CD14-positive monocyte (primary cell): ENCODE results near the gene LHX4. TPM values are rescaled to one million over a fixed set of nuclear protein-coding genes. Genes with fewer than 3 reads are reported as not detected.

Experiments
- DNase-seq, 3 donors: peaks; one replicate each; pipeline ENCODE4 v3.0.0-alpha.2; 2011 to 2022
- H2AFZ ChIP-seq: 2 replicates; pipeline ENCODE4 v1.6.0; 2012; ENCODE audit warnings: mild to moderate bottlenecking, low read depth, low read length, inconsistent platforms; ENCODE audit not compliant: insufficient read depth, poor library complexity, severe bottlenecking
- H3K27ac ChIP-seq, 2 donors: 1 replicate in 1 of 2; 2 replicates in 1 of 2; pipeline ENCODE4 v1.5.1; 2012 to 2013; ENCODE audit warnings: low read length in 2 of 2, control low read depth in 1 of 2, inconsistent platforms in 1 of 2, low read depth in 1 of 2, mild to moderate bottlenecking in 1 of 2
- H3K27me3 ChIP-seq, 2 donors: one replicate each; pipeline versions ENCODE4 v1.6.0 to v1.6.1; 2011 to 2013; ENCODE audit warnings: low read length in 2 of 2; ENCODE audit not compliant: control insufficient read depth in 2 of 2, insufficient read depth in 2 of 2
- H3K36me3 ChIP-seq, 2 donors: replicated peaks in 1 of 2; 1 replicate in 1 of 2; 2 replicates in 1 of 2; pipeline versions ENCODE4 v1.5.1 to v1.6.1; 2012 to 2013; ENCODE audit warnings: low read length in 2 of 2, control low read depth in 1 of 2, inconsistent platforms in 1 of 2, mild to moderate bottlenecking in 1 of 2; ENCODE audit not compliant: insufficient read depth in 2 of 2, control insufficient read depth in 1 of 2
- H3K4me1 ChIP-seq, 2 donors: 1 replicate in 1 of 2; 2 replicates in 1 of 2; pipeline versions ENCODE4 v1.5.1 to v1.6.1; 2012 to 2013; ENCODE audit warnings: low read length in 2 of 2, control low read depth in 1 of 2, inconsistent platforms in 1 of 2, mild to moderate bottlenecking in 1 of 2, moderate library complexity in 1 of 2; ENCODE audit not compliant: insufficient read depth in 2 of 2, control insufficient read depth in 1 of 2
- H3K4me2 ChIP-seq: replicated peaks from 2 replicates; pipeline ENCODE3; 2012; ENCODE audit warnings: low read length, moderate library complexity, mild to moderate bottlenecking; ENCODE audit not compliant: poor library complexity, severe bottlenecking; ENCODE audit errors: extremely low read depth
- H3K4me3 ChIP-seq, 3 experiments: fragments of 200-600 bp in 1 of 3; sonication (generic) in 1 of 3; replicated peaks in 1 of 3; 1 replicate in 2 of 3; 2 replicates in 1 of 3; pipeline ENCODE4 v1.5.1; 2011 to 2013; ENCODE audit warnings: low read length in 3 of 3, mild to moderate bottlenecking in 3 of 3, control low read depth in 2 of 3, low read depth in 2 of 3, inconsistent platforms in 1 of 3, moderate library complexity in 1 of 3
- H3K79me2 ChIP-seq: 2 replicates; pipeline ENCODE4 v1.6.0; 2012; ENCODE audit warnings: mild to moderate bottlenecking, control low read depth, inconsistent platforms, low read length, moderate library complexity; ENCODE audit not compliant: insufficient read depth
- H3K9ac ChIP-seq: 2 replicates; pipeline ENCODE4 v1.6.0; 2017; ENCODE audit warnings: low read length, mild to moderate bottlenecking; ENCODE audit not compliant: insufficient read depth, poor library complexity, severe bottlenecking
- H3K9me3 ChIP-seq, 2 donors: replicated peaks in 1 of 2; 1 replicate in 1 of 2; 2 replicates in 1 of 2; pipeline versions ENCODE4 v1.5.1 to v1.6.1; 2012 to 2013; ENCODE audit warnings: low read length in 2 of 2, control low read depth in 1 of 2; ENCODE audit not compliant: control insufficient read depth in 1 of 2, insufficient read depth in 1 of 2
- H4K20me1 ChIP-seq: 2 replicates; pipeline ENCODE4 v1.6.0; 2012; ENCODE audit warnings: mild to moderate bottlenecking, low read length, control low read depth, moderate library complexity; ENCODE audit not compliant: insufficient read depth
- H3K27ac Mint-ChIP-seq, 7 donors: one replicate each; pipeline ENCODE4 v1.8.0; 2020; ENCODE audit warnings: mild to moderate bottlenecking in 7 of 7, mixed read lengths in 7 of 7, moderate library complexity in 6 of 7, inconsistent platforms in 2 of 7
- H3K27me3 Mint-ChIP-seq, 3 donors: one replicate each; pipeline ENCODE4 v1.8.0; 2021 to 2022; ENCODE audit warnings: low read depth in 3 of 3, mild to moderate bottlenecking in 3 of 3, mixed read lengths in 3 of 3, moderate library complexity in 3 of 3, inconsistent platforms in 1 of 3
- H3K36me3 Mint-ChIP-seq, 2 donors: one replicate each; pipeline ENCODE4 v1.8.0; 2020; ENCODE audit warnings: mixed read lengths in 2 of 2, inconsistent platforms in 1 of 2, mild to moderate bottlenecking in 1 of 2
- H3K4me1 Mint-ChIP-seq: one replicate; pipeline ENCODE4 v1.8.0; 2020; ENCODE audit warnings: mild to moderate bottlenecking, mixed read lengths
- H3K4me3 Mint-ChIP-seq, 2 donors: one replicate each; pipeline ENCODE4 v1.8.0; 2020; ENCODE audit warnings: mild to moderate bottlenecking in 2 of 2, mixed read lengths in 2 of 2, moderate library complexity in 1 of 2
- H3K9me3 Mint-ChIP-seq, 7 donors: one replicate each; pipeline ENCODE4 v1.8.0; 2020 to 2022; ENCODE audit warnings: mixed read lengths in 7 of 7, mild to moderate bottlenecking in 6 of 7, moderate library complexity in 6 of 7, inconsistent platforms in 2 of 7
- WGBS: methylation state at CpG from one replicate; pipeline ENCODE4 v1.1.5; 2013; ENCODE audit warnings: missing lambda C conversion rate; ENCODE audit not compliant: insufficient coverage; 5-methylcytosine and 5-hydroxymethylcytosine counted together
- intact Hi-C, 2 donors: fragments of 100-400 bp; cut with micrococcal nuclease; formaldehyde crosslinking; loops; one replicate each; pipeline versions ENCODE4 v1.15.0 to v1.15.1; 2023
- polyA plus RNA-seq, 3 donors: library from polyadenylated mRNA; depleted of rRNA in 1 of 3; unstranded in 2 of 3; stranded (reverse) in 1 of 3; fragments of 300-500 nt in 2 of 3; fragments of >200 nt in 1 of 3; fragmentation: Illumina TruSeq in 2 of 3; gene quantifications; 1 replicate in 2 of 3; 2 replicates in 1 of 3; pipeline ENCODE4 v1.2.3, GENCODE V29; 2012 to 2021
- TF ChIP-seq, protein P1 (sequence below): fragments of 200-600 bp; IDR thresholded peaks from one replicate; pipeline ENCODE4 v1.8.0; 2022; ENCODE audit warnings: antibody characterized with exemption, mild to moderate bottlenecking

The LHX4 gene
- polyA plus RNA-seq, 3 donors: not detected

DNA sequence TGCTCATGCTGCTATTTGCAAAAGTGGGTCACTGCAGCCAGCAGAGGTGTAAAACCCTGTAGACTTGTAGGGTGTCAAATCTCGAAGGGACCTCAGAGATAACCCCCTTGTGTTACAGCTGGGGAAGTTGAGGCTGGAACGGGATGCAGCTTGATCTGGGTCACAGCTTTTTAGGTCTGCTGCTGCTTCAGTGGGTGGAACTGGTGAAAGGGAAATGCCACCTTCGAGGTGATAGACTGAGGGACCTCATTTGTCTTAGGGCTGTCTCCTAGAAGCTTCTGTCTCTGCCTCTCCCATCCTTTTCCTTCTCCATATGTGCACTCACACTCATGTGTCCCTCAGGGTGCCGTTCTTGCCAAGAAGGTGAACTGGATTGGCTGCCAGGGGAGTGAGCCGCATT is 40.0 kb upstream of the LHX4 start:
- intact Hi-C loops: no loop called here
- H3K36me3 ChIP-seq: peaks cover 95 to 99% of the 10 kb centered on the region in 2 donors
- peak overlapping the region in 3 of 7 donors; percentile 1 to 37 (median 10) for H3K27ac Mint-ChIP-seq
- TF ChIP-seq, protein P1, sequence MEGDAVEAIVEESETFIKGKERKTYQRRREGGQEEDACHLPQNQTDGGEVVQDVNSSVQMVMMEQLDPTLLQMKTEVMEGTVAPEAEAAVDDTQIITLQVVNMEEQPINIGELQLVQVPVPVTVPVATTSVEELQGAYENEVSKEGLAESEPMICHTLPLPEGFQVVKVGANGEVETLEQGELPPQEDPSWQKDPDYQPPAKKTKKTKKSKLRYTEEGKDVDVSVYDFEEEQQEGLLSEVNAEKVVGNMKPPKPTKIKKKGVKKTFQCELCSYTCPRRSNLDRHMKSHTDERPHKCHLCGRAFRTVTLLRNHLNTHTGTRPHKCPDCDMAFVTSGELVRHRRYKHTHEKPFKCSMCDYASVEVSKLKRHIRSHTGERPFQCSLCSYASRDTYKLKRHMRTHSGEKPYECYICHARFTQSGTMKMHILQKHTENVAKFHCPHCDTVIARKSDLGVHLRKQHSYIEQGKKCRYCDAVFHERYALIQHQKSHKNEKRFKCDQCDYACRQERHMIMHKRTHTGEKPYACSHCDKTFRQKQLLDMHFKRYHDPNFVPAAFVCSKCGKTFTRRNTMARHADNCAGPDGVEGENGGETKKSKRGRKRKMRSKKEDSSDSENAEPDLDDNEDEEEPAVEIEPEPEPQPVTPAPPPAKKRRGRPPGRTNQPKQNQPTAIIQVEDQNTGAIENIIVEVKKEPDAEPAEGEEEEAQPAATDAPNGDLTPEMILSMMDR: no peak
- H3K4me3 Mint-ChIP-seq: no peak overlapping the region
- H3K4me1 Mint-ChIP-seq: peaks cover 4% of the 10 kb centered on the region
- no peaks in the 10 kb centered on the region for H3K9me3 ChIP-seq
- H3K27me3 ChIP-seq: no peaks in the 10 kb centered on the region
- H4K20me1 ChIP-seq: peaks cover 4% of the 10 kb centered on the region
- DNase-seq: no peak
- H3K79me2 ChIP-seq: no peaks in the 10 kb centered on the region
- H3K9ac ChIP-seq: no peak overlapping the region
- H3K4me3 ChIP-seq: no peak overlapping the region
- no peak overlapping the region for H2AFZ ChIP-seq
- H3K27me3 Mint-ChIP-seq: peaks cover 0 to 2% (median 0%) of the 10 kb centered on the region in 3 donors
- H3K9me3 Mint-ChIP-seq: no peaks in the 10 kb centered on the region
- H3K4me1 ChIP-seq: no peaks in the 10 kb centered on the region
- H3K4me2 ChIP-seq: no peak overlapping the region
- peaks cover 92 to 99% of the 10 kb centered on the region in 2 donors for H3K36me3 Mint-ChIP-seq
- WGBS: 93% methylated on average over 4 of the region's 5 CpGs
- no peak overlapping the region for H3K27ac ChIP-seq

DNA sequence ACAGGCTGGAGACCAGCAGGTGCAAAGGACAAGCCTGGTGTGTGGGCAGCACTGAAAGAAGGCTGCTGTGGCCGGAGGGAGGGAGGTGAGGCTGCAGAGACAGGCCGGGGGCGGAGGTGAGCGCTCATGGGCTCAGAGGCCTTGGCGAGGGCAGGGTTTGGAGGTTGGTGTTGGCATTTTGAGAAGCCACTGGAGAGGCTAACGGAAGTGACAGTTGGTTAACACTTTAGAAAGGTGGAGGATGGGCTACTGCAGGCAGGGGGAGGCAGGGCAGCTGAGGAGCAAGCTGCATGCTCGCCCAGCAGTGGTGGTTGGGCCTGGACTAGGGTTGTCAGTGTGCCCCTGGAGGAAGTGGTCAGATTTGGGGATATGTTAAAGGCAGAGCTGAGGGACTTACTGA is 37.9 kb upstream of the LHX4 start:
- H3K36me3 ChIP-seq: peaks cover 95 to 99% of the 10 kb centered on the region in 2 donors
- H3K36me3 Mint-ChIP-seq: peaks cover 90 to 99% of the 10 kb centered on the region in 2 donors
- peaks cover 4% of the 10 kb centered on the region for H4K20me1 ChIP-seq
- H3K27me3 Mint-ChIP-seq: peaks cover 0 to 2% (median 0%) of the 10 kb centered on the region in 3 donors
- no peaks in the 10 kb centered on the region for H3K79me2 ChIP-seq
- H2AFZ ChIP-seq: no peak overlapping the region
- no peaks in the 10 kb centered on the region for H3K27me3 ChIP-seq
- H3K9me3 ChIP-seq: no peaks in the 10 kb centered on the region
- H3K4me1 Mint-ChIP-seq: peaks cover 4% of the 10 kb centered on the region
- no peak overlapping the region for H3K9ac ChIP-seq
- DNase-seq: no peak
- H3K4me1 ChIP-seq: no peaks in the 10 kb centered on the region
- intact Hi-C loops: no loop called here
- peak overlapping the region in 3 of 7 donors; percentile 23 to 55 (median 38) for H3K27ac Mint-ChIP-seq
- WGBS: 73% methylated on average over 7 of the region's 7 CpGs
- no peak overlapping the region for H3K27ac ChIP-seq
- peaks cover 0 to 1% (median 0%) of the 10 kb centered on the region in 7 donors for H3K9me3 Mint-ChIP-seq
- TF ChIP-seq, protein P1: no peak
- H3K4me3 ChIP-seq: no peak overlapping the region
- H3K4me3 Mint-ChIP-seq: no peak overlapping the region
- H3K4me2 ChIP-seq: no peak overlapping the region
